Measurements from ENCODE around the gene TGM3. TPM values are rescaled to one million over a fixed set of nuclear protein-coding genes. Genes with fewer than 3 reads are reported as not detected.

TGM3 gene
- total RNA-seq, 1 donor, result not detected

GRCh38 chr20:2312876-2313275 is 17.1 kb downstream of the TGM3 start:
- no peak overlapping the region for H3K4me3 ChIP-seq (ENCODE audit: low read depth, low read length)
- no peak for TF ChIP-seq CTCF (IDR thresholded peaks at IDR 0.05; ENCODE audit: insufficient read depth, low read depth, low read length)
- DNase-seq (ENCODE audit: low read depth), result no peak

GRCh38 chr20:2313316-2313715 is 17.5 kb downstream of the TGM3 start:
- no peak for TF ChIP-seq CTCF (IDR thresholded peaks at IDR 0.05; ENCODE audit: insufficient read depth, low read depth, low read length)
- no peak for DNase-seq (ENCODE audit: low read depth)
- H3K4me3 ChIP-seq (ENCODE audit: low read depth, low read length), result no peak overlapping the region

- DNase-seq (ENCODE audit: low read depth), result peak; percentile 76
- no peak for TF ChIP-seq CTCF (IDR thresholded peaks at IDR 0.05; ENCODE audit: insufficient read depth, low read depth, low read length)
- H3K4me3 ChIP-seq (ENCODE audit: low read depth, low read length), result no peak overlapping the region
Measured at GRCh38 chr20:2314759-2315439, 19.1 kb downstream of the TGM3 start.

- no peak overlapping the region for H3K4me3 ChIP-seq (ENCODE audit: low read depth, low read length)
- DNase-seq (ENCODE audit: low read depth), result no peak
- TF ChIP-seq CTCF (IDR thresholded peaks at IDR 0.05; ENCODE audit: insufficient read depth, low read depth, low read length), result no peak
Measured at GRCh38 chr20:2315440-2315778, 19.6 kb downstream of the TGM3 start.

GRCh38 chr20:2316847-2317495 is 21.2 kb downstream of the TGM3 start:
- no peak overlapping the region for H3K4me3 ChIP-seq (ENCODE audit: low read depth, low read length)
- no peak for TF ChIP-seq CTCF (IDR thresholded peaks at IDR 0.05; ENCODE audit: insufficient read depth, low read depth, low read length)
- DNase-seq (ENCODE audit: low read depth), result no peak

- no peak for DNase-seq (ENCODE audit: low read depth)
- H3K4me3 ChIP-seq (ENCODE audit: low read depth, low read length), result no peak overlapping the region
- TF ChIP-seq CTCF (IDR thresholded peaks at IDR 0.05; ENCODE audit: insufficient read depth, low read depth, low read length), result no peak
Measured at GRCh38 chr20:2320813-2321658, 25.2 kb downstream of the TGM3 start.
